ENCODE results near the gene SLFN12L. TPM values are rescaled to one million over a fixed set of nuclear protein-coding genes. Genes with fewer than 3 reads are reported as not detected.
"Not testable (repeated sequence)": the region's sequence is repeated elsewhere in the genome, so short reads cannot be mapped to it uniquely, and the experiment has no call there.

Gene SLFN12L
- polyA plus RNA-seq, 1 donor (not counting 4 experiments of a cell fraction or from before 2014, with no cell fraction given) = 0.09 TPM

DNA sequence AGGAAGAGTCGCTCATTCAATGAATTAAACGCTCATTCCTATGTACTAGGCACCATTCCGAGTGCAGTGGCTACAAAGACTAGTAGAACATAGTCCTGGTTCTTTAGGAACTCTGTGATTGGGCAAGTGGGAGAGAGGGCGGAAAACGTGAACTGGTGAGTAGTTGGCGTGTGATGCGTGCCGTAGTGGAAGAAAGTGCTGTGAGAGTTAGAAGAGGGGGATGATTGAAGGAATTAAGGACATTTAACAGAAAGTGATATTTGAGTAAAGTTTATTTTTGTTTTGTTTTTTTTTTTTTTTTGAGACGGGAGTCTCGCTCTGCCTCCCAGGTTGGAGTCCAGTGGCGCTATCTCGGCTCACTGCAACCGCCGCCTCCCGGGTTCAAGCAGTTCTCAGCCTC, 31.1 kb upstream of the SLFN12L start:
- H3K27ac ChIP-seq (ENCODE audit: control insufficient read depth, insufficient read depth, low read length) = peak overlapping the region; percentile 92
- no peak for TF ChIP-seq EZH2 (IDR thresholded peaks at IDR 0.05; ENCODE audit: low read length)
- TF ChIP-seq, protein P1, sequence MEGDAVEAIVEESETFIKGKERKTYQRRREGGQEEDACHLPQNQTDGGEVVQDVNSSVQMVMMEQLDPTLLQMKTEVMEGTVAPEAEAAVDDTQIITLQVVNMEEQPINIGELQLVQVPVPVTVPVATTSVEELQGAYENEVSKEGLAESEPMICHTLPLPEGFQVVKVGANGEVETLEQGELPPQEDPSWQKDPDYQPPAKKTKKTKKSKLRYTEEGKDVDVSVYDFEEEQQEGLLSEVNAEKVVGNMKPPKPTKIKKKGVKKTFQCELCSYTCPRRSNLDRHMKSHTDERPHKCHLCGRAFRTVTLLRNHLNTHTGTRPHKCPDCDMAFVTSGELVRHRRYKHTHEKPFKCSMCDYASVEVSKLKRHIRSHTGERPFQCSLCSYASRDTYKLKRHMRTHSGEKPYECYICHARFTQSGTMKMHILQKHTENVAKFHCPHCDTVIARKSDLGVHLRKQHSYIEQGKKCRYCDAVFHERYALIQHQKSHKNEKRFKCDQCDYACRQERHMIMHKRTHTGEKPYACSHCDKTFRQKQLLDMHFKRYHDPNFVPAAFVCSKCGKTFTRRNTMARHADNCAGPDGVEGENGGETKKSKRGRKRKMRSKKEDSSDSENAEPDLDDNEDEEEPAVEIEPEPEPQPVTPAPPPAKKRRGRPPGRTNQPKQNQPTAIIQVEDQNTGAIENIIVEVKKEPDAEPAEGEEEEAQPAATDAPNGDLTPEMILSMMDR (optimal IDR thresholded peaks at IDR 0.05 in 1 of 3, IDR thresholded peaks at IDR 0.05 in 1 of 3, conservative IDR thresholded peaks at IDR 0.05 in 1 of 3; ENCODE audit: extremely low read depth in 1 of 3, insufficient read depth in 2 of 3, low read length in 3 of 3) = no peak
- H3K4me3 ChIP-seq (ENCODE audit: control insufficient read depth in 2 of 3, extremely low read depth in 1 of 3, insufficient read depth in 2 of 3, low read depth in 1 of 3, low read length in 3 of 3) = peak overlapping the region; percentile 76 to 91 (median 88)
- H4K20me1 ChIP-seq (ENCODE audit: control insufficient read depth, extremely low read depth, insufficient read depth, low read length) = no peaks in the 10 kb centered on the region
- H3K9me1 ChIP-seq (ENCODE audit: control insufficient read depth, extremely low read depth, insufficient read depth, low read length) = no peaks in the 10 kb centered on the region
- H3K36me3 ChIP-seq (ENCODE audit: control insufficient read depth in 2 of 2, extremely low read depth in 1 of 2, insufficient read depth in 2 of 2, low read length in 2 of 2) = peaks cover 0 to 2% of the 10 kb centered on the region in 2 experiments
- peak overlapping the region; percentile 70 for H3K4me2 ChIP-seq (ENCODE audit: control insufficient read depth, extremely low read depth, insufficient read depth, low read depth, low read length)
- no peaks in the 10 kb centered on the region for H3K9me3 ChIP-seq (ENCODE audit: control insufficient read depth, low read depth, low read length)
- H3K27me3 ChIP-seq (ENCODE audit: control insufficient read depth, extremely low read depth, insufficient read depth, low read length) = no peaks in the 10 kb centered on the region
- DNase-seq (ENCODE audit: low read depth, low spot score) (no peak), FAIRE-seq (peak; percentile 43)
- dilution Hi-C loops (cut with MboI; ENCODE audit: extremely low pct_ligation_motif_present, low sequenced_read_pairs) = no loop called here
- peak overlapping the region; percentile 88 for H2AFZ ChIP-seq (ENCODE audit: control insufficient read depth, low read length)
- H3K79me2 ChIP-seq (ENCODE audit: control insufficient read depth, insufficient read depth, low read length) = peaks cover 41% of the 10 kb centered on the region
- H3K4me1 ChIP-seq (ENCODE audit: control insufficient read depth, extremely low read depth, insufficient read depth, low read length) = peaks cover 15% of the 10 kb centered on the region
- H3K9ac ChIP-seq (ENCODE audit: control insufficient read depth, extremely low read depth, insufficient read depth, low read length) = peak overlapping the region; percentile 95

DNA sequence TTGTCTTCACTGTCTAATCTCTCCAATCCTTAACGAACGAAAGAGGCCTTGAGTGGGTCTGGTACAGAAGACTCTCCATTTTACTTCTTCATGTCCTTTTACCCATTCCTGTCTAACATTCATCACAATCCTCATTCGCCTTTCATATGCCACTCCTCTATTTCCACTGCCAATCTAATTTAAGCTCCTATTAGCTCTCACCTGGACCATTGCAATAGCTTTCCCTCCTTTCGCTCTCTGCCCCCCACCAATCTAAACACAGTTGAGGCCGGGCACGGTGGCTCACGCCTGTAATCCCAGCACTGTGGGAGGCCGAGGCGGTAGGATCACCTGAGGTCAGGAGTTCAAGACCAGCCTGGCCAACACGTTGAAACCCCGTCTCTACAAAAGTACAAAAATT, 29.5 kb upstream of the SLFN12L start:
- Histone ChIP-seq H2AFZ (ENCODE audit: control insufficient read depth, low read length) (peak overlapping the region; percentile 37), H3K4me3 (ENCODE audit: control insufficient read depth in 2 of 3, extremely low read depth in 1 of 3, insufficient read depth in 2 of 3, low read depth in 1 of 3, low read length in 3 of 3) (no peak overlapping the region), H3K4me2 (ENCODE audit: control insufficient read depth, extremely low read depth, insufficient read depth, low read depth, low read length) (peak overlapping the region; percentile 70), H4K20me1 (ENCODE audit: control insufficient read depth, extremely low read depth, insufficient read depth, low read length) (no peaks in the 10 kb centered on the region), H3K9ac (ENCODE audit: control insufficient read depth, extremely low read depth, insufficient read depth, low read length) (no peak overlapping the region), H3K4me1 (ENCODE audit: control insufficient read depth, extremely low read depth, insufficient read depth, low read length) (peaks cover 15% of the 10 kb centered on the region), H3K9me1 (ENCODE audit: control insufficient read depth, extremely low read depth, insufficient read depth, low read length) (no peaks in the 10 kb centered on the region), H3K27me3 (ENCODE audit: control insufficient read depth, extremely low read depth, insufficient read depth, low read length) (no peaks in the 10 kb centered on the region), H3K79me2 (ENCODE audit: control insufficient read depth, insufficient read depth, low read length) (peaks cover 38% of the 10 kb centered on the region), H3K27ac (ENCODE audit: control insufficient read depth, insufficient read depth, low read length) (no peak overlapping the region), H3K9me3 (ENCODE audit: control insufficient read depth, low read depth, low read length) (no peaks in the 10 kb centered on the region), H3K36me3 (ENCODE audit: control insufficient read depth in 2 of 2, extremely low read depth in 1 of 2, insufficient read depth in 2 of 2, low read length in 2 of 2) (no peaks in the 10 kb centered on the region)
- dilution Hi-C loops (cut with MboI; ENCODE audit: extremely low pct_ligation_motif_present, low sequenced_read_pairs) = no loop called here
- TF ChIP-seq, protein P1 (optimal IDR thresholded peaks at IDR 0.05 in 1 of 3, IDR thresholded peaks at IDR 0.05 in 1 of 3, conservative IDR thresholded peaks at IDR 0.05 in 1 of 3; ENCODE audit: extremely low read depth in 1 of 3, insufficient read depth in 2 of 3, low read length in 3 of 3) = no peak
- no peak for TF ChIP-seq EZH2 (IDR thresholded peaks at IDR 0.05; ENCODE audit: low read length)
- DNase-seq (ENCODE audit: low read depth, low spot score) (no peak), FAIRE-seq (no peak)

- dilution Hi-C loops (cut with MboI; ENCODE audit: extremely low pct_ligation_motif_present, low sequenced_read_pairs); H3K36me3 ChIP-seq (ENCODE audit: control insufficient read depth in 2 of 2, extremely low read depth in 1 of 2, insufficient read depth in 2 of 2, low read length in 2 of 2); H3K79me2 ChIP-seq (ENCODE audit: control insufficient read depth, insufficient read depth, low read length); H3K9me3 ChIP-seq (ENCODE audit: control insufficient read depth, low read depth, low read length); H3K4me2 ChIP-seq (ENCODE audit: control insufficient read depth, extremely low read depth, insufficient read depth, low read depth, low read length); H4K20me1 ChIP-seq (ENCODE audit: control insufficient read depth, extremely low read depth, insufficient read depth, low read length); H3K27me3 ChIP-seq (ENCODE audit: control insufficient read depth, extremely low read depth, insufficient read depth, low read length); H3K4me1 ChIP-seq (ENCODE audit: control insufficient read depth, extremely low read depth, insufficient read depth, low read length); FAIRE-seq; H3K9ac ChIP-seq (ENCODE audit: control insufficient read depth, extremely low read depth, insufficient read depth, low read length); DNase-seq (ENCODE audit: low read depth, low spot score); H2AFZ ChIP-seq (ENCODE audit: control insufficient read depth, low read length); H3K9me1 ChIP-seq (ENCODE audit: control insufficient read depth, extremely low read depth, insufficient read depth, low read length); H3K27ac ChIP-seq (ENCODE audit: control insufficient read depth, insufficient read depth, low read length); H3K4me3 ChIP-seq (ENCODE audit: control insufficient read depth in 2 of 3, extremely low read depth in 1 of 3, insufficient read depth in 2 of 3, low read depth in 1 of 3, low read length in 3 of 3): not testable (repeated sequence)
Measured at GRCh38 chr17:35563181-35563580, 25.7 kb upstream of the SLFN12L start.

Measured in keratinocyte (primary cell).